ENCODE measurements around the gene FBXO45. TPM values are rescaled to one million over a fixed set of nuclear protein-coding genes. Genes with fewer than 3 reads are reported as not detected.
A peak's percentile ranks its signal among the peaks of the same experiment; 100 is the strongest.

The FBXO45 gene
- total and polyA plus RNA-seq, 2 of the 13 experiments (the other 11 are each of a cell fraction or from before 2014, with no cell fraction given): 7.0 to 12.1 TPM

- TF ChIP-seq CBFB (CRISPR knock-in tag; IDR thresholded peaks at IDR 0.05): no peak
- TF ChIP-seq, protein P1, sequence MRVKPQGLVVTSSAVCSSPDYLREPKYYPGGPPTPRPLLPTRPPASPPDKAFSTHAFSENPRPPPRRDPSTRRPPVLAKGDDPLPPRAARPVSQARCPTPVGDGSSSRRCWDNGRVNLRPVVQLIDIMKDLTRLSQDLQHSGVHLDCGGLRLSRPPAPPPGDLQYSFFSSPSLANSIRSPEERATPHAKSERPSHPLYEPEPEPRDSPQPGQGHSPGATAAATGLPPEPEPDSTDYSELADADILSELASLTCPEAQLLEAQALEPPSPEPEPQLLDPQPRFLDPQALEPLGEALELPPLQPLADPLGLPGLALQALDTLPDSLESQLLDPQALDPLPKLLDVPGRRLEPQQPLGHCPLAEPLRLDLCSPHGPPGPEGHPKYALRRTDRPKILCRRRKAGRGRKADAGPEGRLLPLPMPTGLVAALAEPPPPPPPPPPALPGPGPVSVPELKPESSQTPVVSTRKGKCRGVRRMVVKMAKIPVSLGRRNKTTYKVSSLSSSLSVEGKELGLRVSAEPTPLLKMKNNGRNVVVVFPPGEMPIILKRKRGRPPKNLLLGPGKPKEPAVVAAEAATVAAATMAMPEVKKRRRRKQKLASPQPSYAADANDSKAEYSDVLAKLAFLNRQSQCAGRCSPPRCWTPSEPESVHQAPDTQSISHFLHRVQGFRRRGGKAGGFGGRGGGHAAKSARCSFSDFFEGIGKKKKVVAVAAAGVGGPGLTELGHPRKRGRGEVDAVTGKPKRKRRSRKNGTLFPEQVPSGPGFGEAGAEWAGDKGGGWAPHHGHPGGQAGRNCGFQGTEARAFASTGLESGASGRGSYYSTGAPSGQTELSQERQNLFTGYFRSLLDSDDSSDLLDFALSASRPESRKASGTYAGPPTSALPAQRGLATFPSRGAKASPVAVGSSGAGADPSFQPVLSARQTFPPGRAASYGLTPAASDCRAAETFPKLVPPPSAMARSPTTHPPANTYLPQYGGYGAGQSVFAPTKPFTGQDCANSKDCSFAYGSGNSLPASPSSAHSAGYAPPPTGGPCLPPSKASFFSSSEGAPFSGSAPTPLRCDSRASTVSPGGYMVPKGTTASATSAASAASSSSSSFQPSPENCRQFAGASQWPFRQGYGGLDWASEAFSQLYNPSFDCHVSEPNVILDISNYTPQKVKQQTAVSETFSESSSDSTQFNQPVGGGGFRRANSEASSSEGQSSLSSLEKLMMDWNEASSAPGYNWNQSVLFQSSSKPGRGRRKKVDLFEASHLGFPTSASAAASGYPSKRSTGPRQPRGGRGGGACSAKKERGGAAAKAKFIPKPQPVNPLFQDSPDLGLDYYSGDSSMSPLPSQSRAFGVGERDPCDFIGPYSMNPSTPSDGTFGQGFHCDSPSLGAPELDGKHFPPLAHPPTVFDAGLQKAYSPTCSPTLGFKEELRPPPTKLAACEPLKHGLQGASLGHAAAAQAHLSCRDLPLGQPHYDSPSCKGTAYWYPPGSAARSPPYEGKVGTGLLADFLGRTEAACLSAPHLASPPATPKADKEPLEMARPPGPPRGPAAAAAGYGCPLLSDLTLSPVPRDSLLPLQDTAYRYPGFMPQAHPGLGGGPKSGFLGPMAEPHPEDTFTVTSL (CRISPR knock-in tag; IDR thresholded peaks at IDR 0.05; ENCODE audit: borderline replicate concordance): no peak
- no peak for TF ChIP-seq ZNF7 (CRISPR knock-in tag; IDR thresholded peaks at IDR 0.05)
- no peak for TF ChIP-seq YEATS2 (CRISPR knock-in tag; IDR thresholded peaks at IDR 0.05; ENCODE audit: borderline replicate concordance)
- no peak for TF ChIP-seq ZMAT5 (CRISPR knock-in tag; IDR thresholded peaks at IDR 0.05; ENCODE audit: borderline replicate concordance, low read depth)
- TF ChIP-seq CREM (IDR thresholded peaks at IDR 0.05): no peak
- TF ChIP-seq CREM (CRISPR knock-in tag; IDR thresholded peaks at IDR 0.05): no peak
- peak; percentile 90; the same call in 1 of the 2 replicates for TF ChIP-seq TFDP1 (CRISPR knock-in tag; IDR thresholded peaks at IDR 0.05; ENCODE audit: borderline replicate concordance)
- no peak for TF ChIP-seq ZNF343 (CRISPR knock-in tag; IDR thresholded peaks at IDR 0.05)
- no peak for TF ChIP-seq CSRNP2 (CRISPR knock-in tag; conservative IDR thresholded peaks at IDR 0.05; ENCODE audit: low read depth)
- TF ChIP-seq SCMH1 (CRISPR knock-in tag; IDR thresholded peaks at IDR 0.05; ENCODE audit: borderline replicate concordance): no peak
- TF ChIP-seq, protein P2, sequence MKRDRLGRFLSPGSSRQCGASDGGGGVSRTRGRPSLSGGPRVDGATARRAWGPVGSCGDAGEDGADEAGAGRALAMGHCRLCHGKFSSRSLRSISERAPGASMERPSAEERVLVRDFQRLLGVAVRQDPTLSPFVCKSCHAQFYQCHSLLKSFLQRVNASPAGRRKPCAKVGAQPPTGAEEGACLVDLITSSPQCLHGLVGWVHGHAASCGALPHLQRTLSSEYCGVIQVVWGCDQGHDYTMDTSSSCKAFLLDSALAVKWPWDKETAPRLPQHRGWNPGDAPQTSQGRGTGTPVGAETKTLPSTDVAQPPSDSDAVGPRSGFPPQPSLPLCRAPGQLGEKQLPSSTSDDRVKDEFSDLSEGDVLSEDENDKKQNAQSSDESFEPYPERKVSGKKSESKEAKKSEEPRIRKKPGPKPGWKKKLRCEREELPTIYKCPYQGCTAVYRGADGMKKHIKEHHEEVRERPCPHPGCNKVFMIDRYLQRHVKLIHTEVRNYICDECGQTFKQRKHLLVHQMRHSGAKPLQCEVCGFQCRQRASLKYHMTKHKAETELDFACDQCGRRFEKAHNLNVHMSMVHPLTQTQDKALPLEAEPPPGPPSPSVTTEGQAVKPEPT (CRISPR knock-in tag; IDR thresholded peaks at IDR 0.05; ENCODE audit: low read depth): no peak
- TF ChIP-seq TEAD2 (CRISPR knock-in tag; IDR thresholded peaks at IDR 0.05): no peak
- no peak; the same call in none of the 2 replicates for TF ChIP-seq ZNF543 (CRISPR knock-in tag; IDR thresholded peaks at IDR 0.05)
- TF ChIP-seq ZNF350 (CRISPR knock-in tag; IDR thresholded peaks at IDR 0.05; ENCODE audit: borderline replicate concordance, low read depth): no peak; the same call in 1 of the 2 replicates
Measured at GRCh38 chr3:196632046-196632751, 63.7 kb downstream of the FBXO45 start (continued).
